ENCODE measurements around the gene FAP.

GRCh38 chr2:162211732-162212131 lies 31.5 kb downstream of the FAP start:
- TF ChIP-seq, protein P1, sequence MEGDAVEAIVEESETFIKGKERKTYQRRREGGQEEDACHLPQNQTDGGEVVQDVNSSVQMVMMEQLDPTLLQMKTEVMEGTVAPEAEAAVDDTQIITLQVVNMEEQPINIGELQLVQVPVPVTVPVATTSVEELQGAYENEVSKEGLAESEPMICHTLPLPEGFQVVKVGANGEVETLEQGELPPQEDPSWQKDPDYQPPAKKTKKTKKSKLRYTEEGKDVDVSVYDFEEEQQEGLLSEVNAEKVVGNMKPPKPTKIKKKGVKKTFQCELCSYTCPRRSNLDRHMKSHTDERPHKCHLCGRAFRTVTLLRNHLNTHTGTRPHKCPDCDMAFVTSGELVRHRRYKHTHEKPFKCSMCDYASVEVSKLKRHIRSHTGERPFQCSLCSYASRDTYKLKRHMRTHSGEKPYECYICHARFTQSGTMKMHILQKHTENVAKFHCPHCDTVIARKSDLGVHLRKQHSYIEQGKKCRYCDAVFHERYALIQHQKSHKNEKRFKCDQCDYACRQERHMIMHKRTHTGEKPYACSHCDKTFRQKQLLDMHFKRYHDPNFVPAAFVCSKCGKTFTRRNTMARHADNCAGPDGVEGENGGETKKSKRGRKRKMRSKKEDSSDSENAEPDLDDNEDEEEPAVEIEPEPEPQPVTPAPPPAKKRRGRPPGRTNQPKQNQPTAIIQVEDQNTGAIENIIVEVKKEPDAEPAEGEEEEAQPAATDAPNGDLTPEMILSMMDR (conservative IDR thresholded peaks at IDR 0.05): no peak
- TF ChIP-seq EZH2 (IDR thresholded peaks at IDR 0.05; ENCODE audit: low read depth): no peak

Data from PC-9 (cell line).